ENCODE results near the gene HIF1AN.

DNA sequence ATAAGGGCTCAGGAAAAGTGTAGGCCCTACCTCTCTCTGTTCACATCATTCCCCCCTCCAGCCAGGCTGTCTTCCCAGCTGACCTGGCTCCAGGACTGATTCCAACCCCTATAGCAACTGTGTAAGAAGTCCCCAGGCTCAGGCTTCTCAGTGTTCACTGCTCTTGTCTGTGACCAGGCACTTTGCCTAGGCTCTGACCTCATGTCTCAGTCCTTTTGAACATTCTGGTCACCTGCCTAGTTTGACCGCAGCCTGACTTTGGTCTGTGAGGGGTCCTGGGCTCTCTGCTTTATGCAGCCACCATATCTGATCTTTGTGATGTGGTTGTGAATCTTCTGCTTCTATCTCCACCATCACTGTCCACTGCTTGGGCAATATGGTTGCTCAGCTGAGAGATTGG is 24.5 kb downstream of the HIF1AN start:
- TF ChIP-seq, protein P1, sequence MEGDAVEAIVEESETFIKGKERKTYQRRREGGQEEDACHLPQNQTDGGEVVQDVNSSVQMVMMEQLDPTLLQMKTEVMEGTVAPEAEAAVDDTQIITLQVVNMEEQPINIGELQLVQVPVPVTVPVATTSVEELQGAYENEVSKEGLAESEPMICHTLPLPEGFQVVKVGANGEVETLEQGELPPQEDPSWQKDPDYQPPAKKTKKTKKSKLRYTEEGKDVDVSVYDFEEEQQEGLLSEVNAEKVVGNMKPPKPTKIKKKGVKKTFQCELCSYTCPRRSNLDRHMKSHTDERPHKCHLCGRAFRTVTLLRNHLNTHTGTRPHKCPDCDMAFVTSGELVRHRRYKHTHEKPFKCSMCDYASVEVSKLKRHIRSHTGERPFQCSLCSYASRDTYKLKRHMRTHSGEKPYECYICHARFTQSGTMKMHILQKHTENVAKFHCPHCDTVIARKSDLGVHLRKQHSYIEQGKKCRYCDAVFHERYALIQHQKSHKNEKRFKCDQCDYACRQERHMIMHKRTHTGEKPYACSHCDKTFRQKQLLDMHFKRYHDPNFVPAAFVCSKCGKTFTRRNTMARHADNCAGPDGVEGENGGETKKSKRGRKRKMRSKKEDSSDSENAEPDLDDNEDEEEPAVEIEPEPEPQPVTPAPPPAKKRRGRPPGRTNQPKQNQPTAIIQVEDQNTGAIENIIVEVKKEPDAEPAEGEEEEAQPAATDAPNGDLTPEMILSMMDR (IDR thresholded peaks at IDR 0.05; ENCODE audit: poor library complexity) = no peak
- TF ChIP-seq EZH2 (IDR thresholded peaks at IDR 0.05; ENCODE audit: borderline replicate concordance) (no peak), EZH2phosphoT487 (IDR thresholded peaks at IDR 0.05; ENCODE audit: low read depth, severe bottlenecking, unreplicated experiment) (no peak)

Data from hepatocyte (in vitro differentiated cells).